Liver (tissue), 9 donors: Measurements from ENCODE around the gene TXLNG. TPM values are rescaled to one million over a fixed set of nuclear protein-coding genes. Genes with fewer than 3 reads are reported as not detected.

ENCODE experiments used
- DNase-seq: peaks from one replicate; pipeline ENCODE4 v3.0.0-alpha.2; 2017; ENCODE audit warnings: low spot score
- H3K27ac ChIP-seq, 2 donors: one replicate each; pipeline ENCODE4 v1.7.0; 2013; ENCODE audit warnings: inconsistent platforms in 2 of 2, low read length in 2 of 2, control low read depth in 1 of 2, low read depth in 1 of 2, mild to moderate bottlenecking in 1 of 2
- H3K27me3 ChIP-seq, 4 donors: one replicate each; pipeline versions ENCODE4 v1.6.1 to v1.7.0; 2013; ENCODE audit warnings: low read length in 3 of 4, inconsistent platforms in 1 of 4, mild to moderate bottlenecking in 1 of 4, moderate library complexity in 1 of 4; ENCODE audit not compliant: control insufficient read depth in 4 of 4, insufficient read depth in 4 of 4
- H3K36me3 ChIP-seq, 4 donors: one replicate each; pipeline versions ENCODE4 v1.6.1 to v1.7.0; 2013; ENCODE audit warnings: low read length in 3 of 4, mild to moderate bottlenecking in 3 of 4, low read depth in 1 of 4, moderate library complexity in 1 of 4; ENCODE audit not compliant: control insufficient read depth in 4 of 4, insufficient read depth in 3 of 4
- H3K4me1 ChIP-seq, 4 donors: one replicate each; pipeline versions ENCODE4 v1.6.1 to v1.7.0; 2013; ENCODE audit warnings: low read length in 3 of 4, mild to moderate bottlenecking in 3 of 4, moderate library complexity in 1 of 4; ENCODE audit not compliant: control insufficient read depth in 4 of 4, insufficient read depth in 4 of 4
- H3K4me3 ChIP-seq, 3 donors: one replicate each; pipeline versions ENCODE4 v1.6.1 to v1.7.0; 2013; ENCODE audit warnings: low read length in 3 of 3, control low read depth in 1 of 3, low read depth in 1 of 3, mild to moderate bottlenecking in 1 of 3
- H3K9ac ChIP-seq, 2 donors: one replicate each; pipeline ENCODE4 v1.7.0; 2013; ENCODE audit warnings: low read length in 2 of 2, mild to moderate bottlenecking in 2 of 2, moderate library complexity in 2 of 2, control low read depth in 1 of 2, low read depth in 1 of 2
- H3K9me3 ChIP-seq, 4 donors: one replicate each; pipeline versions ENCODE4 v1.6.1 to v1.7.0; 2013; ENCODE audit warnings: low read length in 3 of 4; ENCODE audit not compliant: control insufficient read depth in 4 of 4
- CTCF ChIP-seq: fragments of 150-350 bp; IDR thresholded peaks from 2 replicates; pipeline ENCODE4 v1.5.1; 2017; ENCODE audit warnings: improper control_type of control experiment, low read depth, low read length; ENCODE audit not compliant: missing input control
- EGR1 ChIP-seq, 2 donors: IDR thresholded peaks; 2 replicates each; pipeline ENCODE4 v1.6.1; 2016 to 2018; ENCODE audit warnings: antibody characterized with exemption in 2 of 2, low read depth in 2 of 2
- FOXA1 ChIP-seq: IDR thresholded peaks from 2 replicates; pipeline ENCODE4 v1.6.1; 2016; ENCODE audit warnings: antibody characterized with exemption
- FOXA2 ChIP-seq: IDR thresholded peaks from 2 replicates; pipeline ENCODE4 v1.6.1; 2016; ENCODE audit warnings: antibody characterized with exemption
- GABPA ChIP-seq, 2 donors: IDR thresholded peaks in 1 of 2; conservative IDR thresholded peaks in 1 of 2; 2 replicates each; pipeline ENCODE4 v1.6.1; 2016; ENCODE audit warnings: antibody characterized with exemption in 2 of 2, mild to moderate bottlenecking in 1 of 2, moderate library complexity in 1 of 2
- HNF4A ChIP-seq, 2 donors: conservative IDR thresholded peaks; 2 replicates each; pipeline ENCODE4 v1.6.1; 2016; ENCODE audit warnings: antibody characterized with exemption in 2 of 2, mild to moderate bottlenecking in 2 of 2
- HNF4G ChIP-seq: IDR thresholded peaks from 2 replicates; pipeline ENCODE4 v1.6.1; 2016; ENCODE audit warnings: antibody characterized with exemption
- JUND ChIP-seq, 2 donors: IDR thresholded peaks; 2 replicates each; pipeline ENCODE4 v1.6.1; 2016; ENCODE audit warnings: antibody characterized with exemption in 2 of 2
- MAX ChIP-seq: IDR thresholded peaks from 2 replicates; pipeline ENCODE4 v1.6.1; 2016; ENCODE audit warnings: antibody characterized with exemption
- NR2F2 ChIP-seq: IDR thresholded peaks from 2 replicates; pipeline ENCODE4 v1.6.1; 2016; ENCODE audit warnings: antibody characterized with exemption
- RAD21 ChIP-seq, 2 donors: IDR thresholded peaks; 2 replicates each; pipeline ENCODE4 v1.6.1; 2016; ENCODE audit warnings: antibody characterized with exemption in 2 of 2, mild to moderate bottlenecking in 2 of 2
- RXRA ChIP-seq, 2 donors: IDR thresholded peaks; 2 replicates each; pipeline ENCODE4 v1.6.1; 2017 to 2018; ENCODE audit warnings: antibody characterized with exemption in 2 of 2, mild to moderate bottlenecking in 1 of 2
- SP1 ChIP-seq: IDR thresholded peaks from 2 replicates; pipeline ENCODE4 v1.6.1; 2018; ENCODE audit warnings: antibody characterized with exemption, mild to moderate bottlenecking
- TAF1 ChIP-seq: conservative IDR thresholded peaks from 2 replicates; pipeline ENCODE4 v1.6.1; 2016; ENCODE audit warnings: antibody characterized with exemption, mild to moderate bottlenecking
- YY1 ChIP-seq: IDR thresholded peaks from 2 replicates; pipeline ENCODE4 v1.6.1; 2016; ENCODE audit warnings: antibody characterized with exemption, mild to moderate bottlenecking
- WGBS: extraction: QIAGEN DNeasy Blood & Tissue Kit; methylation state at CpG from one replicate; pipeline ENCODE4 v1.1.7; 2013; 5-methylcytosine and 5-hydroxymethylcytosine counted together
- polyA plus RNA-seq, 2 donors: library from polyadenylated mRNA; stranded (reverse) in 1 of 2; unstranded in 1 of 2; fragments of 200-250 nt in 1 of 2; fragments of >200 nt in 1 of 2; fragmentation: Nextera tagmentation in 1 of 2; extraction: Ambion mirVana in 1 of 2; gene quantifications; one replicate each; pipeline versions ENCODE4 v1.2.1 to v1.2.3, GENCODE V29; 2013 to 2015
- total RNA-seq, 2 donors: library from RNA; depleted of rRNA; stranded (reverse); fragments of >200 nt; gene quantifications; one replicate each; pipeline ENCODE4 v1.2.3, GENCODE V29; 2014
- TF ChIP-seq, protein P1 (sequence below): IDR thresholded peaks from 2 replicates; pipeline ENCODE4 v1.6.1; 2016; ENCODE audit warnings: antibody characterized with exemption
- TF ChIP-seq, protein P2 (sequence below): IDR thresholded peaks from 2 replicates; pipeline ENCODE4 v1.6.1; 2016; ENCODE audit warnings: antibody characterized with exemption, mild to moderate bottlenecking
- TF ChIP-seq, protein P3 (sequence below): IDR thresholded peaks from 2 replicates; pipeline ENCODE4 v1.6.1; 2016; ENCODE audit warnings: antibody characterized with exemption
- donor health status: healthy.
- donor health status: healthy.
- donor health status: healthy.
- donor health status: healthy.
- donor health status: healthy.

Gene TXLNG
- total and polyA plus RNA-seq, 4 donors = 3.7 to 7.4 (median 5.1) TPM

GRCh38 chrX:16852617-16853179, 66.4 kb downstream of the TXLNG start:
- peaks cover 1 to 22% (median 11%) of the 10 kb centered on the region in 4 donors for H3K36me3 ChIP-seq
- no peak overlapping the region for H3K9ac ChIP-seq
- TF ChIP-seq RXRA (IDR thresholded peaks at IDR 0.05) (no peak), FOXA1 (no peak), MAX (no peak), NR2F2 (no peak), EGR1 (IDR thresholded peaks at IDR 0.05; ENCODE audit: low read depth in 2 of 2) (no peak), TAF1 (no peak), HNF4A (conservative IDR thresholded peaks at IDR 0.05) (no peak), HNF4G (no peak), SP1 (no peak), GABPA (IDR thresholded peaks at IDR 0.05 in 1 of 2, conservative IDR thresholded peaks at IDR 0.05 in 1 of 2) (no peak)
- TF ChIP-seq, protein P1, sequence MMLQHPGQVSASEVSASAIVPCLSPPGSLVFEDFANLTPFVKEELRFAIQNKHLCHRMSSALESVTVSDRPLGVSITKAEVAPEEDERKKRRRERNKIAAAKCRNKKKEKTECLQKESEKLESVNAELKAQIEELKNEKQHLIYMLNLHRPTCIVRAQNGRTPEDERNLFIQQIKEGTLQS = no peak
- TF ChIP-seq, protein P2, sequence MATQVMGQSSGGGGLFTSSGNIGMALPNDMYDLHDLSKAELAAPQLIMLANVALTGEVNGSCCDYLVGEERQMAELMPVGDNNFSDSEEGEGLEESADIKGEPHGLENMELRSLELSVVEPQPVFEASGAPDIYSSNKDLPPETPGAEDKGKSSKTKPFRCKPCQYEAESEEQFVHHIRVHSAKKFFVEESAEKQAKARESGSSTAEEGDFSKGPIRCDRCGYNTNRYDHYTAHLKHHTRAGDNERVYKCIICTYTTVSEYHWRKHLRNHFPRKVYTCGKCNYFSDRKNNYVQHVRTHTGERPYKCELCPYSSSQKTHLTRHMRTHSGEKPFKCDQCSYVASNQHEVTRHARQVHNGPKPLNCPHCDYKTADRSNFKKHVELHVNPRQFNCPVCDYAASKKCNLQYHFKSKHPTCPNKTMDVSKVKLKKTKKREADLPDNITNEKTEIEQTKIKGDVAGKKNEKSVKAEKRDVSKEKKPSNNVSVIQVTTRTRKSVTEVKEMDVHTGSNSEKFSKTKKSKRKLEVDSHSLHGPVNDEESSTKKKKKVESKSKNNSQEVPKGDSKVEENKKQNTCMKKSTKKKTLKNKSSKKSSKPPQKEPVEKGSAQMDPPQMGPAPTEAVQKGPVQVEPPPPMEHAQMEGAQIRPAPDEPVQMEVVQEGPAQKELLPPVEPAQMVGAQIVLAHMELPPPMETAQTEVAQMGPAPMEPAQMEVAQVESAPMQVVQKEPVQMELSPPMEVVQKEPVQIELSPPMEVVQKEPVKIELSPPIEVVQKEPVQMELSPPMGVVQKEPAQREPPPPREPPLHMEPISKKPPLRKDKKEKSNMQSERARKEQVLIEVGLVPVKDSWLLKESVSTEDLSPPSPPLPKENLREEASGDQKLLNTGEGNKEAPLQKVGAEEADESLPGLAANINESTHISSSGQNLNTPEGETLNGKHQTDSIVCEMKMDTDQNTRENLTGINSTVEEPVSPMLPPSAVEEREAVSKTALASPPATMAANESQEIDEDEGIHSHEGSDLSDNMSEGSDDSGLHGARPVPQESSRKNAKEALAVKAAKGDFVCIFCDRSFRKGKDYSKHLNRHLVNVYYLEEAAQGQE = no peak
- TF ChIP-seq, protein P3, sequence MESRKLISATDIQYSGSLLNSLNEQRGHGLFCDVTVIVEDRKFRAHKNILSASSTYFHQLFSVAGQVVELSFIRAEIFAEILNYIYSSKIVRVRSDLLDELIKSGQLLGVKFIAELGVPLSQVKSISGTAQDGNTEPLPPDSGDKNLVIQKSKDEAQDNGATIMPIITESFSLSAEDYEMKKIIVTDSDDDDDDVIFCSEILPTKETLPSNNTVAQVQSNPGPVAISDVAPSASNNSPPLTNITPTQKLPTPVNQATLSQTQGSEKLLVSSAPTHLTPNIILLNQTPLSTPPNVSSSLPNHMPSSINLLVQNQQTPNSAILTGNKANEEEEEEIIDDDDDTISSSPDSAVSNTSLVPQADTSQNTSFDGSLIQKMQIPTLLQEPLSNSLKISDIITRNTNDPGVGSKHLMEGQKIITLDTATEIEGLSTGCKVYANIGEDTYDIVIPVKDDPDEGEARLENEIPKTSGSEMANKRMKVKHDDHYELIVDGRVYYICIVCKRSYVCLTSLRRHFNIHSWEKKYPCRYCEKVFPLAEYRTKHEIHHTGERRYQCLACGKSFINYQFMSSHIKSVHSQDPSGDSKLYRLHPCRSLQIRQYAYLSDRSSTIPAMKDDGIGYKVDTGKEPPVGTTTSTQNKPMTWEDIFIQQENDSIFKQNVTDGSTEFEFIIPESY = no peak
- H3K9me3 ChIP-seq = no peaks in the 10 kb centered on the region
- no peak for DNase-seq
- H3K4me1 ChIP-seq = no peaks in the 10 kb centered on the region
- H3K4me3 ChIP-seq = no peak overlapping the region
- H3K27ac ChIP-seq = no peak overlapping the region
- H3K27me3 ChIP-seq = no peaks in the 10 kb centered on the region
- WGBS = 96% methylated on average over 12 of the region's 12 CpGs

GRCh38 chrX:16853537-16853936, 67.3 kb downstream of the TXLNG start:
- Histone ChIP-seq H3K9me3 (no peaks in the 10 kb centered on the region), H3K36me3 (peaks cover 1 to 22% (median 14%) of the 10 kb centered on the region in 4 donors), H3K27ac (no peak overlapping the region), H3K4me1 (no peaks in the 10 kb centered on the region), H3K9ac (no peak overlapping the region), H3K4me3 (no peak overlapping the region), H3K27me3 (no peaks in the 10 kb centered on the region)
- no peak for DNase-seq
- WGBS = 97% methylated on average over 3 of the region's 3 CpGs
- TF ChIP-seq YY1 (no peak), NR2F2 (no peak), CTCF (no peak), FOXA2 (no peak), HNF4A (conservative IDR thresholded peaks at IDR 0.05) (no peak), FOXA1 (no peak), RAD21 (IDR thresholded peaks at IDR 0.05) (no peak), SP1 (no peak), MAX (no peak), JUND (IDR thresholded peaks at IDR 0.05) (no peak), HNF4G (no peak), TAF1 (no peak)
- TF ChIP-seq, protein P2 = no peak
- TF ChIP-seq, protein P3 = no peak
